Measurements from ENCODE around the gene NEK7.
A peak's percentile ranks its signal among the peaks of the same experiment; 100 is the strongest.

NEK7 gene

DNA sequence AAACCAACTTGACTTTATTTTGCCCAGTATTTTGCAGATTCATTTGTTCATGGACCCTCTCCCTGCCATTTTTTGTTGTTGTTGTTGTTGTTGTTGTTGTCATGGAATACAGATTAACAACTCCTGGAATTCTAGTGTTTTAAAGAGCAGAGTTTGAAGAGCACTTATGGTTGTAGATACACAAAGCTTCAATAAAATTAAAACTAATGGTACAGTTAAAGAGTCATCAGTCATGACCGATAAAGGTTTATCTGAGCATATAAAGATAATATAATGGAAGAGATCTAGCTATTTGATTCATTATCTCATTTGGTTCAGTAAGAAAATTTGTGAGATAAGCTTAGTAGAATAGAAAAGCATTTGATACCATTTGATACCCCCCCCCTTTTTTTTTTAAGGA is 21.8 kb downstream of the NEK7 start:
- H3K4me3 ChIP-seq (ENCODE audit: low read length) = no peak overlapping the region
- TF ChIP-seq, protein P1, sequence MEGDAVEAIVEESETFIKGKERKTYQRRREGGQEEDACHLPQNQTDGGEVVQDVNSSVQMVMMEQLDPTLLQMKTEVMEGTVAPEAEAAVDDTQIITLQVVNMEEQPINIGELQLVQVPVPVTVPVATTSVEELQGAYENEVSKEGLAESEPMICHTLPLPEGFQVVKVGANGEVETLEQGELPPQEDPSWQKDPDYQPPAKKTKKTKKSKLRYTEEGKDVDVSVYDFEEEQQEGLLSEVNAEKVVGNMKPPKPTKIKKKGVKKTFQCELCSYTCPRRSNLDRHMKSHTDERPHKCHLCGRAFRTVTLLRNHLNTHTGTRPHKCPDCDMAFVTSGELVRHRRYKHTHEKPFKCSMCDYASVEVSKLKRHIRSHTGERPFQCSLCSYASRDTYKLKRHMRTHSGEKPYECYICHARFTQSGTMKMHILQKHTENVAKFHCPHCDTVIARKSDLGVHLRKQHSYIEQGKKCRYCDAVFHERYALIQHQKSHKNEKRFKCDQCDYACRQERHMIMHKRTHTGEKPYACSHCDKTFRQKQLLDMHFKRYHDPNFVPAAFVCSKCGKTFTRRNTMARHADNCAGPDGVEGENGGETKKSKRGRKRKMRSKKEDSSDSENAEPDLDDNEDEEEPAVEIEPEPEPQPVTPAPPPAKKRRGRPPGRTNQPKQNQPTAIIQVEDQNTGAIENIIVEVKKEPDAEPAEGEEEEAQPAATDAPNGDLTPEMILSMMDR (conservative IDR thresholded peaks at IDR 0.05; ENCODE audit: low read depth, low read length) = no peak
- no peak for DNase-seq (ENCODE audit: low read depth)

DNA sequence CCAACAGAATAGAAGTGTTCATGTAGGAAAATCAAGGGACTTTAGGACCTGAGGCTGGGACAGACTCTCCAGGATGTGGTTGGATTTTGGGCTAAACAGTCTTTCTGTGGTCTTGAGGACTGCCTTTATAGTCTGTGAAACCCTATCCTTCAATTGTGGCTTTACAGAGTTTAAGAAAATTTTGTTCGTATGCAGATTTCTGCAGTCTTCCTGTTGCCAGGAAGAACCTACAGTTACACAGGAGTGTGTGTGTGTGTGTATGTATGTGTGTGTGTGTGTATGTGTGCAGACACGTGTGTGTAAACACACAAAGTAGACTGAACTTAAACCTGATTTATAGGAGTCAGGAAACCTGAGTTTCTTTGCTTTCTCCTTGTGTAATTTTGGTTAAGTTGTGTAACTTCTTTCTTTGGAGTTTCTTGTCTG is 22.8 kb downstream of the NEK7 start:
- H3K4me3 ChIP-seq (ENCODE audit: low read length) = no peak overlapping the region
- TF ChIP-seq, protein P1 (conservative IDR thresholded peaks at IDR 0.05; ENCODE audit: low read depth, low read length) = no peak
- no peak for DNase-seq (ENCODE audit: low read depth)

DNA sequence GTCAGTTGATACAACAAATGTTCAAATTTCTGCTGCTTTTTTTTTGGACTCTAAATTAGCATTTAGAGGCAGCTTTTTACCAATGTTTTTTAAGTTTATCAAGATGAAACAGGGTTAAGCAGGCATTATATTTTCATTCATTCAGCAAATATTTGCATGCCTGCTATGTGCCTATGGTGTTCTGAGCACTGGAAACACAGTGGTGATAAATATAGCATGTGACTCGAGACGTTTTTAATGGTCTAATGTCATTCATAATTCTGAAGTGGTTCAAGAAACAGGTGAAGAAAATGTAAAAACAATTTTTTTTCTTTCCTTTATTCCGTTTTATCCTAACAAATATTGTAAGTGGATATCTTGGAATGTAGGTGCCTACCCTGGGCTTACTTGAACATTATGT is 26.8 kb downstream of the NEK7 start:
- TF ChIP-seq, protein P1 (conservative IDR thresholded peaks at IDR 0.05; ENCODE audit: low read depth, low read length) = no peak
- H3K4me3 ChIP-seq (ENCODE audit: low read length) = no peak overlapping the region
- DNase-seq (ENCODE audit: low read depth) = no peak

DNA sequence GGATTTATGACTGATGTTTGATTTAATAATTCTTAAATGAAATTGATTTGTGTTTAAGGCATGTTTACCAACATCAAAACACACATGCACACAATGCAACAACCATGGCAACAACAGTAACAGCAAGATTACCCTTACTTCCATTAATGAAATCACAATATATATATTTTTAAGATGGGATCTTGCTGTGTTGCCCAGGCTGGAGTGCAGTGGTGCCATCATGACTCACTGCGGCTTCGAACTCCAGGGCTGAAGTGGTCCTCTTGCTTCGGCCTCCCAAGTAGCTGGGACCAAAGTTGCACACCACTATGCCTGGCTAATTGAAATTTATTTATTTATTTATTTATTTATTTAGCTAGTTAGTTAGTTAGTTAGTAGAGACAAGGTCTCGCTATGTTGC is 27.7 kb downstream of the NEK7 start:
- no peak for DNase-seq (ENCODE audit: low read depth)
- no peak overlapping the region for H3K4me3 ChIP-seq (ENCODE audit: low read length)
- TF ChIP-seq, protein P1 (conservative IDR thresholded peaks at IDR 0.05; ENCODE audit: low read depth, low read length) = no peak

DNA sequence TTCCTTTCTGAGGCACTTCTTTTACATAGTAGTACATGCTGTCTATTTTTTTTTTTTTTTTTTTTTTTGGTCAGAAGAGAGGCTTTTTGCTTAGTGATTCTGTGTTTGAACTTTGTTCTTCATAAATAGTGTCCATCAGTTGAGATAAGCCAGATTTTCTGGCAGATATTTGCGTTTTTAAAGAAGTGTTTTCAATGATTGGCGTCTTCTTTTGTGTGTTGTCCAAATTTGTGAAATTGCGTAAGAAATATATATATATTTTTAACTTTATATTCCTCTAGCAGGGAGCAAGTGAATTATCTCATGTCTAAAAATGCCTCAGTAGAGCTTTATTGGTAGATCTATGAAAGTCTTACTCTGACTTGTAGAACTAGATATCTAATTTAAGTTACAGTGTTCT is 28.3 kb downstream of the NEK7 start:
- H3K4me3 ChIP-seq (ENCODE audit: low read length) = no peak overlapping the region
- TF ChIP-seq, protein P1 (conservative IDR thresholded peaks at IDR 0.05; ENCODE audit: low read depth, low read length) = no peak
- no peak for DNase-seq (ENCODE audit: low read depth)

DNA sequence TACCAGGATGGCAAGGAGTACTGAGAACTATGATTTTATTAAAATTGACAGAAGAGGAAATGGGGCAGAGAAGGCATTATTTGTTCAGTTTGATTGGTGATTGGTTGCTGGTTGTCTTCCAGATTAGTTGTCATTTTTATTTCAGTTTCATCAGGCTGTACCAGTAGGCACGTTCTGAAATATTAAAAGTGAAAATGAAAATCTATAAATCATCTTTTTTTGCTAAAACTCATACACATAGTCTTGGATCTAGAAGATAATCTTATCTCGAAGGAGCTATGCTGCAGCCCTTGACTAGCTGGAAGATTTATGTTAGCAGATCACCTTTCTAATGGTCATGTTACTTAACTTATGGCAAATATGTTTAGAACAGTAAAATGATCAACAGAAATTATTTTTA is 29.0 kb downstream of the NEK7 start:
- no peak overlapping the region for H3K4me3 ChIP-seq (ENCODE audit: low read length)
- TF ChIP-seq, protein P1 (conservative IDR thresholded peaks at IDR 0.05; ENCODE audit: low read depth, low read length) = no peak
- DNase-seq (ENCODE audit: low read depth) = no peak

DNA sequence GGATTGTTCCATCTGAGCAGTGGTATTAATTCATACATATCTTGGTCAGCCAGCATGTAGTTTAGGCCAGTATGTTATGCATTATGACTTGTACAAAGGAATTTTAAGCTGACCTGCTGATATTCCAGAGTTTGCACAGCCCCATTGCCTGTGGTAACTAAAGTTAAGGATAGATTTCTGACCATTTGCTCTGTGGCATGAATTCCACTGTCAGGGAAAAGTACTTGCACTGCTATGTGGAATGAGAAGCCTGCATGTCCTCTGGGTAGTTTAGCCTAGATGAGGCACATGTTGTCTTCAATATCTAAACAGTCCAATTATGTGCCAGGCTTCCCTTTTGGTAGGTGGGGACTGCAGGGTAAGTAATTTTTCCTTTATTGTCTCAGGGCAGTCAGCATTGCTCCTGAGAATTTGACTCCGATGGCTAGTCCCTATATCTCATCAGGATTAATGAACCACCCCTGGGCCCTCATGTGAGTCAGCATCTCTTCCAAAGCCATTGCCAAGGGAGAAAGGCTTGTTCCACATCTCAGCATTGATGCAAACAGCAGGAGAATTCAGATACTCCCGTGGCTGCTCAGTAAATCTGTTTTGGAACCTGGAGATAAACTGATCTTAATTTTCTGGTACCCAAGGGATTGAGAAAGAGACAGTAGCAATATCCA is 30.2 kb downstream of the NEK7 start:
- H3K4me3 ChIP-seq (ENCODE audit: low read length) = no peak overlapping the region
- peak; percentile 47 for DNase-seq (ENCODE audit: low read depth)
- TF ChIP-seq, protein P1 (conservative IDR thresholded peaks at IDR 0.05; ENCODE audit: low read depth, low read length) = no peak
